HG03139 (cell line): ENCODE measurements around the gene SULT1C4.
"Not testable (repeated sequence)": the region's sequence is repeated elsewhere in the genome, so short reads cannot be mapped to it uniquely, and the experiment has no call there.

Experiments used
- ATAC-seq: cut with Tn5 transposase; IDR thresholded peaks from one replicate; pipeline ENCODE4 v1.9.1; 2021; ENCODE audit not compliant: unreplicated experiment

The SULT1C4 gene

DNA sequence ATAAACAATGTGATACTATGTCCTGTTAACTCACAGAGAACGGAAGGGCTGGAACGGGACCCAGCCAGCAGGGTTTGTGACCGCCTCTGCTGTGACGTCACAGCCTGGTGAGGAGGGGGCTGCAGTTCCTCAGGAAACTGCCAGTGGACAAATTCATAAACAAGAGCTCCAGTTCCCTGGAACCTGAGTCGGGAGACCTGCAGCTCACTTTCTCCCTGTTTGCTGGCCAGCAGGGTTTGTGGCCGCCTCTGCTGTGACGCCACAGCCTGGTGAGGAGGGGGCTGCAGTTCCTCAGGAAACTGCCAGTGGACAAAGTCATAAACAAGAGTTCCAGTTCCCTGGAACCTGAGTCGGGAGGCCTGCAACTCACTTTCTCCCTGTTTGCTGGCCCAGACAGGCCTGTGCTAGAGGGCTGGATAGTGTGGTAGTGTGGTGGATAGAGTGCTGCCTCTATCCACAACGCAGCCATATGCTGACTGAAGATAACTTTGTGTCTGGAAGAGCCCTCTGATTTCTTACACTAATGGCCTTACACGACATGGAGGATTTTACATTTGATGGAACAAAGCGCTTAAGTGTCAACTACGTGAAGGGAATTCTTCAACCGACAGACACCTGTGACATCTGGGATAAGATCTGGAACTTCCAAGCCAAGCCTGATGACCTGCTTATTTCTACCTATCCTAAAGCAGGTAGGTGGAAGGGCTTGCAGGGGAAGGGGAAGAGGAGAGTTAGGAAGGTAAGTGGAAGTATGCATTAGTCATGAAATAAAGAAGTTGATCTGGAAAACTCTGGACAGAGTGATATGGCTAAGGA is at the start of gene SULT1C4:
TSS of gene SULT1C4 (plus strand) at position 140 of the 816 bp plus-strand sequence. CDS start at position 524, 384 bp downstream.
- no peak for ATAC-seq

DNA sequence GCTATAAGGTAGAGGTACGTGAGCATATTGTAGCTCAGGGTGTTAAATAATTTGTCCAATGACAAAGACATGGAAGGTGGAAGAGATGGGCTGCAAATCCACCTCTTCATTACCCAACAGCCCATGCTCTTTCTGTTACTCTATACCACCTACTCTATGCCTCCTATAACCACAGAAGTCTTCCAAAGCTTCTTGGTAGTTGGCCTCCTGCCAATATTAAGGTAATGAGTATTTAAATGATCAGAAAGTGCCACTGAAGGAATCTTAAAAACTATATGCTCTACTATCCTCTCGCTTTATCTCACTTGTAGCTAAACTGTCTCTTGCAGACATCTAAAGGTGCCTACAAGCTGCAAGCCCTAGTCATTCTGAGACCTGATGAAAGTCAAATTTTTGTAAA is 48.0 kb upstream of the SULT1C4 start:
- ATAC-seq: no peak

DNA sequence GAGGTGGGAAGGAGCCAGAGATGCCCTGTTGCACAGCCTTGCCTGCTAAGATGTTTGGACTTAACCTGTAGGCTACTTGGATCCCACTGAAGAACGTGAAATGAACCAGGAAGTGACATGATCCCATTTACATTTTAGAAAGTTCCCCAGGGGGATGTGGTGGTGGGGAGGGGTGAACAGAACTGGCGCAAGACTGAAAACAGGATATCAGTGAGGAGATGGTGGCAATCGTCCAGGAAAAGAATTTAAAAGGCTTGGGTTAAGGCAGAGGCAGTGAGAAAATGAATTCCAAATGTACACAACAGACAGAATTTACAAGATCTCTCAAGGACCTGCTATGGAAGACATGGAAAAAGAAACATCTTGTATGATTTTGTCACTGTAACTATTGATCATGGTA is 46.8 kb upstream of the SULT1C4 start:
- no peak for ATAC-seq

DNA sequence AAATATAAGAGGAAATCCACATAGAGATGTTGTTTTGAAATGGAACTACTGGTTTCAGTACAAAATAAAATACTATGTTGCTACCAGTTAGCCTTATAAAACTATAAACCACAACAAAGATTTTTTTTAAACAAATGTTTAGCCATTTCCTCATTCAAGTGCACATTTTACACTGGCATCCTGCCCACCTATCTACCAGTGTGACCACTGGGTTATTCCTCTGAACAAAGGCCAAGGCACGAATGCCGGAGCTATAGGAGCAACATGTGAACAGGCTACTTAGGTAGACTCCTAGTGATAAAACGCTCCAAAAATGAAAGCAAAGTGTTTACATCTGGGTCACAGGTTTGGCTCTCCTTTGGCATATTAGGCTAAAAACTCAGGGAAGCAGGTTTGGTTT is 31.8 kb upstream of the SULT1C4 start:
- ATAC-seq: no peak

DNA sequence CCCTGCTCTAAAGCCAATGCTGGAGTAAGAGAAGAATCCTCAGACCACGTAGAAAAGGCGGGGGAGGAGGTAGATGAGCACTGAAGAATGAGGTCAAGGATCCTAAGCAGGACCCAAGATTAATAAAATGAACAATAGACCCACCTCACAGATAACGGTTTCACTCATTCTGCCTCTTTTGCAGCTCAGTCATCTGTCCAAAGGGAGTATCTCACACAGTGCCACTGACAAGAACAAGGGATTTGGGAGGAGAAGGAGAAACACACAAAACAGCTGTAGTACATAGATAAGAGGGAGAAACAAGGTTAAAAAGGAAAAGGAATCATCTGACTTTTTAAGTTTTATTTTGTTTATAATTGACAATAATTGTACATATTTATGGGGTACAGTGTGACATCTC is 30.9 kb upstream of the SULT1C4 start:
- no peak for ATAC-seq

DNA sequence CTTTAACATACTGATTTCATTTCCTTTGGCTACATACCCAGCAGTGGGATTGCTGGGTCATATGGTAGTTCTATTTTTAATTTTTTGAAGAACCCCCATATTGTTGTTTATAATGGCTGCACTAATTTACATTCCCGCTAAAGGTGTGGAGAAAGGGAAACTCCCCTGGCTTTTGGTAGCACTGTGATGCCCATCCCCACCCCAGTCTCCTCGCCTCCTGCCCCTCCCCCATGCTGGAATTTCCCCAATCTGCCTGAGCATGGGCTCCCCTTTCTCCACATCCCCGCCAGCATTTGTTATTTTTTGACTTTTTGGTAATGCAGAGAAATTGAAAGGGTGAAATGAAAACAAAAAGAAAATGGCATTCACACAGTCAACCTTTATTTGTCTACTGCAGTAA is 30.0 kb upstream of the SULT1C4 start:
- ATAC-seq: no peak

DNA sequence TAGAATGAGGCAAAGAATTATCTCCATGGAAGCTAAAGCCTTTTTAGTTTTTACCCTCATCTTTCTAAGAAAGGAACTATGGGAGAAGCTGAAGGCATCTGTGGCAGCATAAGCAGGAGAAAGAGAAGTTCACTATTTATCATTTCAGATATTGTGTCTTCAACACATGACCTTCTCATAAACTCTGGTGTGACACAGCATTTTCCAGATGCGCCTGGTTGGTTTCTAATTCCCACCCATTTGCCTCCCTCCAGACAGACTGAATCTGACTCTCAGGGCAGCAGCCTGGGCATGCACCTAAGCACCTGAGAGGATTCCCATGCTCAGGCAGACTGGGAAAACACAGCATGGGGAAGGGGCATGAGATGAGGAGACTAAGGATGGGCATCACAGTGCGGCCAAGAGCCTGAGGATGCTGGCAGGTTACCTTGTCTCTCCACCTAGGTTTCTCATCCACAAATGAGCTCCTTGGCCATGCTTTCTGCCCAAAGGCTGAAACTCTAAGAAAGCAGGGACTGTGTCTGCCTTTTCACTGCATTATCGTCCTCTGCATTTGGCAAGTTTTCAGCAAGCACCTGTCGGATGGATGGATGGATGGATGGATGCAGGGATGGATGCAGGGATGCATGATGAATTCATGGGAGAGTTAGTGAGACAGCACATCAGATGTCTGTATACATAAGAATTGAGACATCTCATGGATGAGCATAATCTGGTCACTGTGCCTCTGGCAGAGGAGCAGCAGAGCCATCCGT is 28.8 kb upstream of the SULT1C4 start:
- no peak for ATAC-seq

DNA sequence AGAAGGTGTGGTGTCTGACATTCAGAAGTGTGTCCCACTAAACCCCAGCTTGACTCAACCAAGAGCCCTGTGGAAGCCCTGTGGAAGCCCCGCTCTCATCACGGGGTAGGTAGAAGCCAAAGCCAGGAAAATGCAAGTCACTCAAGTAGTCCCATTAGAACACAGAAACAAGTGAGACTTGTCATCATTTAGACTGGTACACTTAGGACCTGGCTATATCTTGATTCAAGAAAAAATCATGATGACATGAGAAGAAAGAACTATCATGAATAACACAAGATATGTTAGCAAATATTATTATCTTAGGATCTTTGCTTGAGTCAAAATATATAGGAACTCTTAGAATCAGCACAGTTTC is 28.2 kb upstream of the SULT1C4 start:
- ATAC-seq: no peak

DNA sequence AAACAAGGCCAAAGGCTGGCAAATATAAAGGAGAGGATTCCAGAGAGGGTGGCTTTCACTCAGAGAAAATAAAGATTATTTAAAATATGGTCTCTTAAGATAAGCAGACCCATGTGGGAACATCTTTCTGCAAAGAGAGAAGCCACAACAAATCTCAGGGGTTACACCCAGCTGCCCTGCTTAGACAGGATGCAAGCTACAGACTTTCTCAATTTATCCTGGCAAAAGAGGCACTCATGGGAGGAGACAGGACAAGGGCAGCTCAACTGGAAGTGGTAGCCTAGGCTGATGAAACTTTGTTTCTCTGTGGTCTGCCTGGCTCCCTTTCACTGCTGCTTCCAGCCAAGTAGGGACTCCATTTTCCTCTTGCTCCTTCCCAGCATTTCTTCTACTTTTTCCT is 25.9 kb upstream of the SULT1C4 start:
- ATAC-seq: no peak

DNA sequence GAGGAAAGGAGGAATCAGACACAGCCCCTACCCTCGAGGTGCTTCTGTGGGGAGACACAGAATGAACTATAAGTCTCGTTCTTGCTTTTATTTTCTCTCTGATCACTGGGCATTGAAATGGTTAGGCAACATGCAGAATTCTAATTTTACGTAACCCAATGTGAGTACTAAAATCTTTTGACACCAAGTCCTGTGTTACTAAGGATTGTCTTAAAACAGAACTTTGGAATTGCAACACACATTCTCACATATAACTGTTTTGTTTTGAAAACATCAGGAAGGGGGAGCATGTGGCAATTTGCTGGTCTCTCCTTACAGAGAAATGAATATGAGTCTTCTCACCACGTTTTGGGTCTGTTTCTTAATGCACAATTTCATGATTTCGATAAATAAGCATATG is 23.6 kb upstream of the SULT1C4 start:
- no peak for ATAC-seq

DNA sequence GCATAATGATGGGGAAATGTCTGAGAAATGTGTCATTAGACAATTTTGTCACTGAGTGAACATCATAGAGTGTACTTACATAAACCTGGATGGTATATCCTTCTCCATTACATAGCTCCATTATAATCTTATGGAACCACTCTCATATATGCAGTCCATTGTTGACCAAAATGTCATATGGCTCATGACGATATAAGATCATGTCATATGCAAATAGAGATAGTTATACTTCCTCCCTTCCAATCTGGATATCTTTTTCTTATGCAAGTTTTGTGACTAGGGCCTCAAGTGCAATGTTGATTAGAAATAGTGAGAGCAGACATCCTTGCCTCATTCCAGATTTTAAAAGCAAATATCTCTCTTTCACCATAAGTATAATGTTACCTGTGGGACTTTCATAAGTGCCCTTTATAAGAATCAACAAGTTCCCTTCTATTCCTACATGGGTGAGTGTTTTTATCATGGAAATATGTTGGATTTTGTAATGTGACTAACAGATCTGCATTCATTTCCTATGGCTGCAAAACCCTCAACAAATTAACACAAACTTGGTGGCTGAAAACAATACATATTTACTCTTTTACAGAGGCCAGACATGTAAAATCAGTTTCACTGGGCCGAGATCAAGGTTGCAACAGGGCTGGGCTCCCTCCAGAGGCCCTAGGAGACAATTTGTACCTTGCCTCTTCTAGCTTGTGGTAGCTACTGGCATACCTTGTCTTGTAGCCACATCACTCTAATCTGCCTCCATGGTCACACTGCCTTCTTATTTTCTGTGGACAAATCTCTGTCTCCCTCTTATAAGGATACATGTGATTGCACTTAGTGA is 21.6 kb upstream of the SULT1C4 start:
- no peak for ATAC-seq

DNA sequence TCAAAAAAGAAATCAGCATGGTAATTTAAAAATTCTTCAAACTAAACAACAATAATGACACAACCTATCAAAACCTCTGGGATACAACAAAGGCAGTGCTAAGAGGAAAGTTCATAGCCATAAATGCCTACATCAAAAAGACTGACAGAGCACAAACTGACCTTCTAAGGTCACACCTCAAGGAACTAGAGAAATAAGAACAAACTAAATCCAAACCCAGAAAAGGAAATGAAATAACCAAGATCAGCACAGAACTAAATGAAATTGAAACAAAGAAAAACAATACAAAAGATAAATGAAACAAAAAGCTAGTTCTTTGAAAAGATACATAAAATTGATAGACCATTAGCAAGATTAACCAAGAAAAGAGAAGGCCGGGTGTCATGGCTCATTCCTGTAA is 18.4 kb upstream of the SULT1C4 start:
- not testable (repeated sequence) for ATAC-seq

DNA sequence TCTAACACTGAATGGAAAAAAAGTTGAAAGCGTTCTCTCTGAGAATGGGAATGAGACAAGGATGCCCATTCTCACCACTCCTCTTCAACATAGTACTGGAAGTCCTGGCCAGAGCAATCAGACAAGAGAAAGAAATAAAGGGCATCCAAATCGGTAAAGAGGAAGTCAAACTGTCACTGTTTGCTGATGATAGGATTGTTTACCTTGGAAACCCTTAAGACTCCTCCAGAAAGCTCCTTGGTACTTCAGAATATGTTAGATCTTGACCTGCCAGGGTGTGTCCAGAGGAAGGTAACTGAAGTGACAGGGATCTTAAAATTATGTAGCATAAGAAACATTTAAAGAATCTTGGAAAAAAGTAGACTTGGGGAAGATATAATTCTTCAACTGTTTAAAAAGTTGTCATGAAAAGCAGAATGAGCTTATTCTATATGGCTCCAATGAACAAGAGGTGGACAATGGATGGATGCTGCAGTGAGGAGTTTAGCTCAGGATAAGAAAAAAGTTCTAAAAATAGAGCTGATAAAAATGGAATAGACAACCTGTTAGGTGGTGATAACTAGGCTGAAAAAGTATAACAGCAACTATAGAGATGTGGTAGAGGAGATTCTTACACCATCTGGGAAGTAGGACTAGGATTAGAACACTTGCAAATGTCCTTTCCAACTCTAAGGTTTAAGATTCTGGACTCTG is 16.8 kb upstream of the SULT1C4 start:
- no peak for ATAC-seq

DNA sequence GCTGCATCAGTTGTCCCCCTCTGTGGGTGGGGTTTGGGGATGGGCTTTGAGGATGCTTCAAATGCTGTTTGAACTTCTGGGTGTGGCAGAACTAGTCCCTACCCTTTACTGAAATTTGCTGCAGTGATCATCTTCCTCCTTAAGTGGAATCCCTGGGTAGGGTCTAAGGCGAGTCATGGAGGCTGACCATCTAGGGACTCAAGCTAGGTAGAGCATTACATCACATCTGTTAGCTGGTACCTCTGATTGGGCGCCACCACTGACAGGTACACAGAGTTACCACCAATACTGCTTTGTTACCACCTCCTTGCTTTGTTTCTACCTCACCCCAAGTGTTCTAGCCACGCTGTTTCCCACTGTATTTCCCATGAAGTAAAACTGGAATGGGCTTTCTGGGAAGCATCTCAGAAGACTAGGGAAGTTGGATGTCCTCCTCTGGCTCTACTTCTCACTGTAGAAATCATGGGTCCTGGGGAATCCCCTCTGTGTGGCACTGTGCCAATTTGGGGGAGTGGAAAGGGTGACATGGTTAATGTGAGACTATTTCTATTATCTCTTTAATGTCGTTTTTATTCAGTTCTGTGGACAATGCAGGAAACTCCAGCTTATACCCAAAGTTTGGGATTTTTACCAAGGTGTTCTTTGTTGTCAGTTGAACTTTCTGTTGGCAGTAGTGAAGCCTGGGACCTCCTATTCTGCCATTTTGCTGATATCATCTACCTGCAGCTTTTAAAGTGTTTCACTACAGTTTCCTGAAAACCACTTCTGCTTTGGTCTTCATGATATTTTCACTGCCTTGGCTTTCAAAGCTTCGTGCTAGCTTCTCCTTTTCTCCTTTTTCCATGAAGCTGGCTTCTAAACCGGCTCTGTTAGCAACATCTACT is 14.5 kb upstream of the SULT1C4 start:
- ATAC-seq: no peak

DNA sequence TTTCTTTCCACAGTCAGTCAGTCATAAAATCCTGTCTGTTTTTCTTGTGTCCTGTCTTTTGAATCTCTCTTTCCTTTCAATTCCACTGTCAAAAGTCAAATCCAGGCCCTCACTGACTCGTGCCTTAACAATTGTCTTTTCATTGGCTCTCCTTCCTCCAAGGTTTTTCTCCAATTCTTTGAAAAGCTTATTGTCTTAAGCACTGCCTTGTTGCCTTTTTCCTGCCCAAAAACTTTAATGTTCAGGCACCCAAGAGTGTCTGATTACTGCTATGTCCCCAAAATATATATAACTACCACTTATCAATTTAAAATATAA is 13.9 kb upstream of the SULT1C4 start:
- ATAC-seq: no peak

DNA sequence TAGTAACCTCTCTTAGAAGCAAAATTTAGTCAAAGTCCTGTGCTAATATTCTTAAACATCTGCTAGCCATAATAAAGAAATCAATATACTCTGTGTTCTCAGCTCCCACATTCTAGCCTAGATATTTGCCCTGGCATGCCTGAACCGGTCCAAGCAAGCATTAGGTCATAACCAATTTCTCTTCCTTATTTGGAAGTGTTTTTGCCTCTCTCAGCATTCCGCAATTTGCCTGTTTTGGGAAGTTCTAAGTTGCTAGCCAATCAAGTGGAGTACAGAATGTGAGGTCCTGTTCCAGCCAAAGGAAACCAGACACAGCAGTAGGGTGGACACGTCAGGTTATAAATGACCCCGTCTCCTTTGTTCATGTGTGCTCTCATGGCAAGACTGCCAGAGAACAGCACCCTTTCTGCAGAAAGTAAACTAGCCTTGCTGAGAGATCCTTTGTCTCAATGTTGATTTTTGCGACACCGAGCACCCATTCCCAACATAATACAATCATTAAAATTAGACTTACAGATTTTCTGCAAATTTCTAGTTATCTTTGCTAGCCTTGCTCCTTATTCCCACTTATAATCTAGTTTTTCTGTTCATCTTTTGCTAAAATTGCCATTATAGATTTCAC is 13.0 kb upstream of the SULT1C4 start:
- no peak for ATAC-seq

DNA sequence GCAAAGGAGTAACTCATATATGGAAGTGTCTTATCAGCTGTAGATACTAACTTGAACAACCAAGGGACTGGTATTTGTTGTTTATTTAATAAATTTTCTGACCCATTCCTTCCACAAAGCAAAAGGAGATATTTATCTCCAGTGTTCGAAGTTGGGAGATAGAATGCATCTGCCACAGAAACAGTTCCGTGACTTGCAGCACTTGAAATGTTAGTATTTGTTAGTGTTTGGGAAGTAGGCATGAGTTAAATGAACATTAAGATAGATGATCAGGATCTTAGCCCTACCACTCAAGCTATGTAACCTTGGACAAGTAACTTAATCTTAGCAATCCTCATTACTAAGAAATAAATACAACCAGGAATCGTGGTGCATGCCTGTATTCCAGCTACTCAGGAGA is 12.1 kb upstream of the SULT1C4 start:
- ATAC-seq: no peak

DNA sequence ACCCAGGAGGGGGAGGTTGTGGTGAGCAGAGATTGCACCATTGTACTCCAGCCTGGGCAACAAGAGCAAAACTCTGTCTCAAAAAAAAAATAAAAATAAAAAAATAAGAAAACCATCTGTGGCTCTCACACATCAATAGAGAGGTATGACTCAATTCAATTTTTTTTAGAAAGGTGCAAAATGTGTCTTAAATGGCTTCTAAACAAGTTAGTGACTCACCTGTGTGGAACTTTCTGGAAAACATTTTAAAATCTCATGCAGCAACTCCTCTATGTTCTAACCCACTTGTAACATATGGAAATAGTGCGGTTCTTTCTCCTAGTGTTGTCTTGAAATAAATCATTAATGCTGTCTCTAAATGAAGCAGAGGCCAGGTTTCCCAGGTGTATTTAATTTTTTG is 10.7 kb upstream of the SULT1C4 start:
- ATAC-seq: no peak

DNA sequence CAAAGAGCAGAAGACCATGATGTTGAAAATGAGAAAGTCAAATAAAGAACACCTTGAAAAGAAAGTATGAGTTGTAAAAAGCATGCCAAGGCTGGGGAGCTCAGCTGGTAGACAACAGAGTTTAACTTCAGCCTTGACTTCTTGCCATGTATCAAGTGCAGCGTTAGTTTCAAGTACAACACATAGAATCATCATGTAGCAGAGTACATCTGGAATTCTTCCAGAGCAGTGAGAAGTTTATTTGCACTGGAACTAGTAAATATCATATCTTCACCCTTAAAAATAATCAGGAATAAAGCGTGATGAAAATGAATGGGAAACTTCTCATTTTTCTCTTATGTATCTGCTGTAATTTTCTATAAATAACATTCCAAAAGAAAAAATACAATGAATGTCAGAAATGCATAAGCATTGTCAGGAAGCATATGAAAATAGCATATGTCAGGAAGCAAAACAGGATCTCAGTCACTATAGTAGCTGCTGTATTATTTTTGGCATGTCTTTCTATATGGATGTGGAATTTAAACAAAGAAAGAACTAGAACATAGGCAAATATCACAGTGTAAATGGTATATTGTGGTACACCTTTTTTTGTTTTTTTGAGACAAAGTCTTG is 10.1 kb upstream of the SULT1C4 start:
- no peak for ATAC-seq
